K562 (cell line): ENCODE data around the gene IL12RB2. TPM values are rescaled to one million over a fixed set of nuclear protein-coding genes. Genes with fewer than 3 reads are reported as not detected.

Experiments
- ATAC-seq: fragments of 200-7000 bp; cut with Tn5 transposase; 3 replicates; pipeline ENCODE4 v1.9.1; 2020; ENCODE audit warnings: moderate library complexity
- BruUV-seq: library from RNA; stranded (reverse); fragments of 400-500 nt; replicated peaks from 2 replicates; lab custom pipeline; 2021; lab: Mats Ljungman, UMichigan
- CTCF ChIA-PET: fragments of 300-600 bp; formaldehyde crosslinking; extraction: SDS; loops from one replicate; lab custom pipeline; 2021; ENCODE audit warnings: low intra/inter-chr PET ratio; lab: Yijun Ruan, JAX
- POLR2A ChIA-PET: fragments of 300-600, 350-650 bp; sonication (Branson Sonifier 250); formaldehyde crosslinking; extraction: SDS; loops from one replicate; lab custom pipeline; 2021; ENCODE audit warnings: antibody characterized with exemption, inconsistent platforms; lab: Yijun Ruan, JAX
- DNase-seq, 4 experiments: peaks; one replicate each; pipeline versions ENCODE4 v3.0.0 to v3.0.0-alpha.2; 2011 to 2018; ENCODE audit warnings: low spot score in 3 of 4, mixed read lengths in 3 of 4; ENCODE audit errors: extremely low read depth in 1 of 4
- FAIRE-seq: peaks from 2 replicates; lab custom pipeline; 2011; peaks lifted over from hg19 to GRCh38; lab: Jason Lieb, UNC
- H2AFZ ChIP-seq: 2 replicates; pipeline ENCODE4 v1.6.0; 2011; ENCODE audit warnings: low read depth, low read length, control low read depth, inconsistent platforms
- H3K27ac ChIP-seq: fragments of 200-600 bp; 3 replicates; pipeline ENCODE4 v1.8.0; 2011; ENCODE audit warnings: low read depth, mild to moderate bottlenecking, control low read depth, inconsistent platforms, low read length, moderate library complexity, mixed read lengths; ENCODE audit errors: extremely low read depth
- H3K27me3 ChIP-seq, 2 experiments: fragments of 300-600 bp in 1 of 2; 2 replicates in 1 of 2; 3 replicates in 1 of 2; pipeline versions ENCODE4 v1.6.0 to v1.8.0; 2011; ENCODE audit warnings: inconsistent platforms in 2 of 2, low read length in 2 of 2, mild to moderate bottlenecking in 1 of 2, mixed read lengths in 1 of 2, moderate library complexity in 1 of 2; ENCODE audit not compliant: control insufficient read depth in 2 of 2, insufficient read depth in 2 of 2
- H3K36me3 ChIP-seq: fragments of 300-600 bp; 3 replicates; pipeline ENCODE4 v1.8.0; 2011; ENCODE audit warnings: mild to moderate bottlenecking, low read length, inconsistent platforms; ENCODE audit not compliant: control insufficient read depth, insufficient read depth
- H3K4me1 ChIP-seq, 2 experiments: fragments of 200-600 bp in 1 of 2; replicated peaks in 1 of 2; 2 replicates in 1 of 2; 3 replicates in 1 of 2; pipeline versions ENCODE4 v1.5.1 to v1.8.0; 2011; ENCODE audit warnings: inconsistent platforms in 2 of 2, low read length in 2 of 2, mild to moderate bottlenecking in 1 of 2, mixed read lengths in 1 of 2, moderate library complexity in 1 of 2; ENCODE audit not compliant: control insufficient read depth in 2 of 2, insufficient read depth in 2 of 2
- H3K4me2 ChIP-seq: 2 replicates; pipeline ENCODE4 v1.6.1; 2011; ENCODE audit warnings: low read length, control low read depth, inconsistent platforms, mixed read lengths; ENCODE audit not compliant: insufficient read depth
- H3K4me3 ChIP-seq: fragments of 200-600 bp; sonication (generic), shearing (Covaris generic); 2 replicates; pipeline ENCODE4 v1.5.1; 2016; ENCODE audit warnings: control low read depth, inconsistent platforms
- H3K79me2 ChIP-seq: fragments of 200-600 bp; 3 replicates; pipeline ENCODE4 v1.8.0; 2011; ENCODE audit warnings: low read length, inconsistent platforms; ENCODE audit not compliant: control insufficient read depth, insufficient read depth
- H3K9ac ChIP-seq, 2 experiments: 2 replicates each; pipeline versions ENCODE4 v1.6.0 to v1.6.1; 2011; ENCODE audit warnings: low read depth in 2 of 2, low read length in 2 of 2, control low read depth in 1 of 2, inconsistent platforms in 1 of 2, mild to moderate bottlenecking in 1 of 2, mixed read lengths in 1 of 2; ENCODE audit not compliant: insufficient read depth in 1 of 2
- H3K9me1 ChIP-seq: one replicate; pipeline ENCODE4 v1.6.0; 2011; ENCODE audit warnings: inconsistent platforms, mild to moderate bottlenecking, low read length, moderate library complexity; ENCODE audit not compliant: control insufficient read depth, insufficient read depth
- H3K9me3 ChIP-seq: replicated peaks from 2 replicates; pipeline ENCODE4 v1.5.1; 2011; ENCODE audit warnings: low read depth, low read length, inconsistent platforms; ENCODE audit not compliant: control insufficient read depth, insufficient read depth
- H4K20me1 ChIP-seq: replicated peaks from 2 replicates; pipeline ENCODE4 v1.6.1; 2011; ENCODE audit warnings: low read length, inconsistent platforms, mixed read lengths; ENCODE audit not compliant: control insufficient read depth, insufficient read depth
- ARID1B ChIP-seq: fragments of 450-650 bp; IDR thresholded peaks from 2 replicates; pipeline ENCODE4 v1.6.1; 2016; ENCODE audit warnings: antibody characterized with exemption, mild to moderate bottlenecking, inconsistent platforms
- ATF3 ChIP-seq, 2 experiments: fragments of 450-650 bp in 1 of 2; sonication (generic) in 1 of 2; formaldehyde crosslinking in 1 of 2; IDR thresholded peaks in 1 of 2; conservative IDR thresholded peaks in 1 of 2; 2 replicates each; pipeline versions ENCODE4 v1.6.1 to v1.8.1; 2016 to 2023; ENCODE audit warnings: mild to moderate bottlenecking in 2 of 2, moderate library complexity in 2 of 2, inconsistent platforms in 1 of 2, missing genetic modification reagents in 1 of 2
- ETV5 ChIP-seq: sonication (generic); formaldehyde crosslinking; IDR thresholded peaks from 2 replicates; pipeline ENCODE4 v1.4.0; 2020; ENCODE audit warnings: low read depth, mild to moderate bottlenecking, missing genetic modification reagents
- FOSL1 ChIP-seq: fragments of 200-800 bp; sonication (Bioruptor generic); conservative IDR thresholded peaks from 2 replicates; pipeline ENCODE4 v1.6.1; 2016; ENCODE audit warnings: missing genetic modification characterization, missing compliant biosample characterization
- JUND ChIP-seq, 2 experiments: IDR thresholded peaks; 2 replicates in 1 of 2; 3 replicates in 1 of 2; pipeline ENCODE4 v1.6.1; 2011; ENCODE audit warnings: borderline replicate concordance in 2 of 2, low read depth in 2 of 2, low read length in 2 of 2, improper control_type of control experiment in 1 of 2, missing biosample characterization in 1 of 2, missing genetic modification characterization in 1 of 2, missing genetic modification reagents in 1 of 2
- MAFK ChIP-seq: IDR thresholded peaks from 2 replicates; pipeline ENCODE4 v1.6.1; 2011; ENCODE audit warnings: low read length, improper control_type of control experiment
- REST ChIP-seq, 2 experiments: fragments of 450-650 bp; formaldehyde crosslinking in 1 of 2; IDR thresholded peaks; 2 replicates each; pipeline versions ENCODE4 v1.4.0 to v1.6.1; 2014 to 2020; ENCODE audit warnings: mild to moderate bottlenecking in 2 of 2, borderline replicate concordance in 1 of 2, low read depth in 1 of 2
- ZNF24 ChIP-seq: fragments of 450-650 bp; IDR thresholded peaks from 2 replicates; pipeline ENCODE4 v1.6.1; 2016
- ZSCAN29 ChIP-seq: fragments of 450-650 bp; IDR thresholded peaks from 2 replicates; pipeline ENCODE4 v1.6.1; 2017
- WGBS: fragments of 100-300 bp; shearing (Covaris generic); methylation state at CpG from one replicate; pipeline ENCODE4 v1.1.6; 2016; ENCODE audit warnings: low coverage, mixed read lengths; ENCODE audit not compliant: insufficient coverage; ENCODE audit errors: missing lambda C conversion rate; 5-methylcytosine and 5-hydroxymethylcytosine counted together
- in situ Hi-C: fragments of 300-500 bp; cut with MboI; formaldehyde crosslinking; loops from 4 replicates; pipeline ENCODE4 v1.15.0; 2018; ENCODE audit warnings: inconsistent platforms, mixed read lengths
- intact Hi-C: fragments of 100-400 bp; cut with micrococcal nuclease; formaldehyde crosslinking; loops from 2 replicates; pipeline ENCODE4 v1.14.2; 2022
- polyA plus RNA-seq, 8 experiments: library from polyadenylated mRNA; depleted of rRNA in 4 of 8; stranded (reverse) in 5 of 8; unstranded in 3 of 8; fragments of >200 nt; fragmentation: Nextera tagmentation in 2 of 8; fragmentation: Illumina TruSeq in 1 of 8; extraction: Ambion mirVana in 2 of 8; extraction: Trizol in 1 of 8; gene quantifications; 2 replicates each; pipeline versions ENCODE4 v1.2.1 to v1.2.3, GENCODE V29; 2011 to 2014; ENCODE audit warnings: inconsistent platforms in 1 of 8, missing spikeins in 1 of 8
- total RNA-seq, 7 experiments: library from RNA; depleted of rRNA in 6 of 7; stranded (reverse); fragments of >200 nt in 6 of 7; fragmentation: Illumina TruSeq in 2 of 7; extraction: Trizol in 2 of 7; gene quantifications; 2 replicates each; pipeline versions ENCODE4 v1.2.1 to v1.2.3, GENCODE V29; 2011 to 2021; ENCODE audit warnings: low replicate concordance in 1 of 7

Gene IL12RB2
- total and polyA plus RNA-seq, 9 of the 15 experiments (the other 6 are each of a cell fraction or from before 2014, with no cell fraction given) = 0.39 to 3.3 (median 1.9) TPM

- H3K27me3 ChIP-seq = no peaks in the 10 kb centered on the region; a peak in 1 of 5 replicates
- no peaks in the 10 kb centered on the region for H3K79me2 ChIP-seq
- 14% methylated on average over 7 of the region's 7 CpGs for WGBS
- H3K4me3 ChIP-seq = no peak overlapping the region
- no peaks in the 10 kb centered on the region for H3K9me3 ChIP-seq
- H3K27ac ChIP-seq = no peak overlapping the region
- no TSS peak for BruUV-seq
- H3K4me1 ChIP-seq = peaks cover 0 to 5% of the 10 kb centered on the region in 2 experiments; a peak in 2 of 5 replicates
- ATAC-seq = peak; percentile 82
- peak; percentile 46 for FAIRE-seq
- CTCF ChIA-PET = no interaction called here
- no peak overlapping the region for H3K4me2 ChIP-seq
- DNase-seq = peak in 2 of 4 experiments; percentile 29 to 55
- intact Hi-C loops = loop anchor here (5.0 kb wide), 1 partner anchor 107 kb away; no protein-coding TSS in a partner anchor
- peak overlapping the region; percentile 66 for H2AFZ ChIP-seq
- H3K9ac ChIP-seq = no peak overlapping the region
- in situ Hi-C loops = no loop called here
- H4K20me1 ChIP-seq = no peaks in the 10 kb centered on the region
- no peaks in the 10 kb centered on the region for H3K9me1 ChIP-seq
- H3K36me3 ChIP-seq = no peaks in the 10 kb centered on the region
- POLR2A ChIA-PET = interaction anchor here (1.0 to 1.6 kb wide), 3 partner anchors 16 to 69 kb away, joined by 3 to 4 read pairs (median 3); no protein-coding TSS in a partner anchor
- peak; percentile 82; the same call in 1 of the 2 replicates for TF ChIP-seq ZSCAN29
- TF ChIP-seq ARID1B = peak; percentile 41; the same call in 1 of the 2 replicates
- TF ChIP-seq ZNF24 = peak; percentile 89
- TF ChIP-seq MAFK = 0 out of 2 replicates have a peak, but pooled peaks have one; percentile 23
- TF ChIP-seq ATF3 (IDR thresholded peaks at IDR 0.05) = peak; percentile 68
- no peak for TF ChIP-seq ATF3 (CRISPR knock-in tag; conservative IDR thresholded peaks at IDR 0.05)
- TF ChIP-seq FOSL1 (tag) = peak; percentile 83
- peak; percentile 68; the same call in 1 of the 2 replicates for TF ChIP-seq JUND (IDR thresholded peaks at IDR 0.05; ENCODE audit: borderline replicate concordance, low read depth, low read length)
- peak; percentile 80; the same call in 2 of the 3 replicates for TF ChIP-seq JUND (tag; IDR thresholded peaks at IDR 0.05; ENCODE audit: borderline replicate concordance, low read depth, low read length)
- no peak for TF ChIP-seq REST (IDR thresholded peaks at IDR 0.05; ENCODE audit: borderline replicate concordance)
- TF ChIP-seq REST (CRISPR knock-in tag; IDR thresholded peaks at IDR 0.05; ENCODE audit: low read depth) = no peak
- TF ChIP-seq ETV5 = no peak
Measured at GRCh38 chr1:67339623-67340343, 32.1 kb downstream of the IL12RB2 start.
